IMR-90 (cell line): ENCODE results near the gene C9orf152. TPM values are rescaled to one million over a fixed set of nuclear protein-coding genes. Genes with fewer than 3 reads are reported as not detected.

Source experiments
- ATAC-seq: fragments of 200-7000 bp; cut with Tn5 transposase; 2 replicates; pipeline ENCODE4 v1.9.1; 2020; ENCODE audit warnings: low read depth, mild to moderate bottlenecking, moderate library complexity
- BruUV-seq: library from RNA; stranded (reverse); fragments of 400-500 nt; replicated peaks from 2 replicates; lab custom pipeline; 2021; lab: Mats Ljungman, UMichigan
- CTCF ChIA-PET: fragments of 300-600 bp; formaldehyde crosslinking; extraction: SDS; loops from one replicate; lab custom pipeline; 2021; ENCODE audit warnings: antibody characterized with exemption; lab: Yijun Ruan, JAX
- POLR2A ChIA-PET: fragments of 300-600 bp; sonication (Branson Sonifier 250); formaldehyde crosslinking; loops from one replicate; lab custom pipeline; 2022; ENCODE audit warnings: antibody characterized with exemption; ENCODE audit not compliant: unreplicated experiment; lab: Charles Lee
- DNase-seq: peaks from one replicate; pipeline ENCODE4 v3.0.0; 2013
- H2AFZ ChIP-seq: replicated peaks from 2 replicates; pipeline ENCODE3; 2013; ENCODE audit warnings: low read length, mild to moderate bottlenecking; ENCODE audit not compliant: poor library complexity
- H2AK5ac ChIP-seq: 2 replicates; pipeline ENCODE4 v1.6.1; 2013; ENCODE audit warnings: low read depth, low read length, inconsistent platforms
- H2AK9ac ChIP-seq: replicated peaks from 2 replicates; pipeline ENCODE3; 2013; ENCODE audit warnings: mild to moderate bottlenecking, low read depth, low read length, moderate library complexity; ENCODE audit not compliant: poor library complexity
- H2BK120ac ChIP-seq: 2 replicates; pipeline ENCODE4 v1.6.1; 2013; ENCODE audit warnings: low read depth, low read length, inconsistent platforms
- H2BK15ac ChIP-seq: 3 replicates; pipeline ENCODE4 v1.6.1; 2013; ENCODE audit warnings: low read depth, low read length, inconsistent platforms
- H2BK20ac ChIP-seq: 2 replicates; pipeline ENCODE4 v1.6.1; 2013; ENCODE audit warnings: low read depth, mild to moderate bottlenecking, inconsistent platforms, low read length, moderate library complexity
- H2BK5ac ChIP-seq: 2 replicates; pipeline ENCODE4 v1.6.1; 2013; ENCODE audit warnings: mild to moderate bottlenecking, low read depth, low read length, inconsistent platforms; ENCODE audit not compliant: poor library complexity, severe bottlenecking
- H3K14ac ChIP-seq: replicated peaks from 2 replicates; pipeline ENCODE4 v1.6.1; 2013; ENCODE audit warnings: low read depth, low read length, inconsistent platforms
- H3K18ac ChIP-seq: 2 replicates; pipeline ENCODE4 v1.6.1; 2013; ENCODE audit warnings: low read depth, low read length, control low read depth
- H3K23ac ChIP-seq: 2 replicates; pipeline ENCODE4 v1.6.1; 2013; ENCODE audit warnings: low read depth, low read length, inconsistent platforms
- H3K27ac ChIP-seq: 2 replicates; pipeline ENCODE4 v1.5.1; 2013; ENCODE audit warnings: mild to moderate bottlenecking, control low read depth, low read length; ENCODE audit not compliant: insufficient read depth
- H3K27me3 ChIP-seq: 2 replicates; pipeline ENCODE4 v1.6.1; 2013; ENCODE audit warnings: low read length; ENCODE audit not compliant: control insufficient read depth, insufficient read depth
- H3K36me3 ChIP-seq: 2 replicates; pipeline ENCODE4 v1.6.1; 2013; ENCODE audit warnings: low read length, mixed read lengths; ENCODE audit not compliant: control insufficient read depth, insufficient read depth
- H3K4ac ChIP-seq: 2 replicates; pipeline ENCODE4 v1.6.1; 2013; ENCODE audit warnings: low read depth, low read length, inconsistent platforms
- H3K4me1 ChIP-seq: 2 replicates; pipeline ENCODE4 v1.6.1; 2013; ENCODE audit warnings: low read length, mixed read lengths; ENCODE audit not compliant: control insufficient read depth, insufficient read depth
- H3K4me2 ChIP-seq: 2 replicates; pipeline ENCODE4 v1.6.1; 2013; ENCODE audit warnings: low read depth, mild to moderate bottlenecking, control low read depth, low read length, moderate library complexity
- H3K4me3 ChIP-seq: 2 replicates; pipeline ENCODE4 v1.5.1; 2013; ENCODE audit warnings: low read depth, mild to moderate bottlenecking, control low read depth, low read length, moderate library complexity; ENCODE audit not compliant: insufficient read depth
- H3K56ac ChIP-seq: 2 replicates; pipeline ENCODE4 v1.6.1; 2013; ENCODE audit warnings: low read length, inconsistent platforms; ENCODE audit not compliant: insufficient read depth; ENCODE audit errors: extremely low read depth
- H3K79me1 ChIP-seq, 2 experiments: 2 replicates each; pipeline ENCODE4 v1.6.1; 2013; ENCODE audit warnings: low read length in 2 of 2, inconsistent platforms in 1 of 2, low read depth in 1 of 2
- H3K9ac ChIP-seq: 2 replicates; pipeline ENCODE4 v1.6.1; 2013; ENCODE audit warnings: low read depth, low read length, control low read depth
- H3K9me1 ChIP-seq: 2 replicates; pipeline ENCODE4 v1.6.1; 2013; ENCODE audit warnings: low read length, inconsistent platforms; ENCODE audit not compliant: insufficient read depth
- H3K9me3 ChIP-seq: 2 replicates; pipeline ENCODE4 v1.6.1; 2013; ENCODE audit warnings: low read length; ENCODE audit not compliant: control insufficient read depth, insufficient read depth
- H4K20me1 ChIP-seq: 2 replicates; pipeline ENCODE4 v1.6.1; 2013; ENCODE audit warnings: low read length, inconsistent platforms; ENCODE audit not compliant: insufficient read depth
- H4K5ac ChIP-seq: 2 replicates; pipeline ENCODE4 v1.6.1; 2013; ENCODE audit warnings: mild to moderate bottlenecking, low read depth, low read length, control low read depth
- H4K8ac ChIP-seq, 2 experiments: 2 replicates each; pipeline ENCODE4 v1.6.1; 2013; ENCODE audit warnings: low read depth in 2 of 2, low read length in 2 of 2, control low read depth in 1 of 2, inconsistent platforms in 1 of 2
- H4K91ac ChIP-seq: 2 replicates; pipeline ENCODE4 v1.6.1; 2013; ENCODE audit warnings: low read depth, low read length, inconsistent platforms; ENCODE audit not compliant: insufficient read depth
- BHLHE40 ChIP-seq: fragments of 150-350 bp; IDR thresholded peaks from 2 replicates; pipeline ENCODE4 v1.6.1; 2016; ENCODE audit warnings: mild to moderate bottlenecking, low read depth, low read length
- CHD1 ChIP-seq: IDR thresholded peaks from 2 replicates; pipeline ENCODE4 v1.6.1; 2012; ENCODE audit warnings: low read depth, low read length, improper control_type of control experiment
- CTCF ChIP-seq: conservative IDR thresholded peaks from 2 replicates; pipeline ENCODE4 v1.5.1; 2012; ENCODE audit warnings: mild to moderate bottlenecking, low read depth, low read length, improper control_type of control experiment
- FOS ChIP-seq: fragments of 150-350 bp; IDR thresholded peaks from 2 replicates; pipeline ENCODE4 v1.6.1; 2016; ENCODE audit warnings: low read depth, low read length
- MAFK ChIP-seq: IDR thresholded peaks from 2 replicates; pipeline ENCODE4 v1.6.1; 2012; ENCODE audit warnings: low read depth, low read length, improper control_type of control experiment
- MXI1 ChIP-seq: IDR thresholded peaks from 2 replicates; pipeline ENCODE4 v1.6.1; 2012; ENCODE audit warnings: low read depth, mild to moderate bottlenecking, low read length, moderate library complexity, borderline replicate concordance
- NFE2L2 ChIP-seq: fragments of 150-350 bp; IDR thresholded peaks from 2 replicates; pipeline ENCODE4 v1.6.1; 2016; ENCODE audit warnings: low read depth, mild to moderate bottlenecking, low read length
- POLR2A ChIP-seq: IDR thresholded peaks from 2 replicates; pipeline ENCODE4 v1.6.1; 2012; ENCODE audit warnings: mild to moderate bottlenecking, low read depth, low read length
- RCOR1 ChIP-seq: IDR thresholded peaks from 2 replicates; pipeline ENCODE4 v1.6.1; 2012; ENCODE audit warnings: mild to moderate bottlenecking, low read length, improper control_type of control experiment; ENCODE audit not compliant: insufficient replicate concordance
- RFX5 ChIP-seq: IDR thresholded peaks from 2 replicates; pipeline ENCODE4 v1.8.0; 2012; ENCODE audit warnings: low read depth, mild to moderate bottlenecking, low read length, moderate library complexity
- SMC3 ChIP-seq: fragments of 150-350 bp; IDR thresholded peaks from 2 replicates; pipeline ENCODE4 v1.6.1; 2016; ENCODE audit warnings: low read depth, mild to moderate bottlenecking, antibody characterized with exemption, low read length, moderate library complexity
- USF2 ChIP-seq: fragments of 150-350 bp; IDR thresholded peaks from 2 replicates; pipeline ENCODE4 v1.6.1; 2017; ENCODE audit warnings: mild to moderate bottlenecking, antibody characterized with exemption, low read length, low read depth
- WGBS, 2 experiments: methylation state at CpG; one replicate each; pipeline versions ENCODE4 v1.1.5 to v1.1.7; 2013; ENCODE audit warnings: missing lambda C conversion rate in 2 of 2; ENCODE audit not compliant: insufficient read length in 1 of 2; ENCODE audit errors: extremely low coverage in 2 of 2; 5-methylcytosine and 5-hydroxymethylcytosine counted together
- dilution Hi-C: fragments of 300-500 bp; cut with HindIII; formaldehyde crosslinking; loops from one replicate; pipeline ENCODE4 v1.14.3; 2018; ENCODE audit warnings: low sequenced_read_pairs; ENCODE audit not compliant: unreplicated experiment
- in situ Hi-C: fragments of 300-500 bp; cut with MboI; formaldehyde crosslinking; loops from 3 replicates; pipeline ENCODE4 v1.14.3; 2019; ENCODE audit warnings: low sequenced_read_pairs, inconsistent platforms, mixed read lengths
- intact Hi-C: fragments of 100-400 bp; cut with micrococcal nuclease; formaldehyde crosslinking; loops from 2 replicates; pipeline ENCODE4 v1.10.0; 2022
- polyA plus RNA-seq, 3 experiments: library from polyadenylated mRNA; depleted of rRNA; stranded (reverse); fragments of >200 nt; gene quantifications; 2 replicates each; pipeline ENCODE4 v1.2.3, GENCODE V29; 2012; ENCODE audit warnings: low replicate concordance in 1 of 3
- total RNA-seq: library from RNA; depleted of rRNA; stranded (reverse); fragments of >200 nt; gene quantifications from 2 replicates; pipeline ENCODE4 v1.2.3, GENCODE V29; 2012
- TF ChIP-seq, protein P1 (sequence below): fragments of 150-350 bp; IDR thresholded peaks from 2 replicates; pipeline ENCODE4 v1.6.1; 2016; ENCODE audit warnings: low read depth, mild to moderate bottlenecking, low read length, moderate library complexity, borderline replicate concordance

The C9orf152 gene
- total and polyA plus RNA-seq, 2 of the 4 experiments (the other 2 are of a cell fraction), result not detected

DNA sequence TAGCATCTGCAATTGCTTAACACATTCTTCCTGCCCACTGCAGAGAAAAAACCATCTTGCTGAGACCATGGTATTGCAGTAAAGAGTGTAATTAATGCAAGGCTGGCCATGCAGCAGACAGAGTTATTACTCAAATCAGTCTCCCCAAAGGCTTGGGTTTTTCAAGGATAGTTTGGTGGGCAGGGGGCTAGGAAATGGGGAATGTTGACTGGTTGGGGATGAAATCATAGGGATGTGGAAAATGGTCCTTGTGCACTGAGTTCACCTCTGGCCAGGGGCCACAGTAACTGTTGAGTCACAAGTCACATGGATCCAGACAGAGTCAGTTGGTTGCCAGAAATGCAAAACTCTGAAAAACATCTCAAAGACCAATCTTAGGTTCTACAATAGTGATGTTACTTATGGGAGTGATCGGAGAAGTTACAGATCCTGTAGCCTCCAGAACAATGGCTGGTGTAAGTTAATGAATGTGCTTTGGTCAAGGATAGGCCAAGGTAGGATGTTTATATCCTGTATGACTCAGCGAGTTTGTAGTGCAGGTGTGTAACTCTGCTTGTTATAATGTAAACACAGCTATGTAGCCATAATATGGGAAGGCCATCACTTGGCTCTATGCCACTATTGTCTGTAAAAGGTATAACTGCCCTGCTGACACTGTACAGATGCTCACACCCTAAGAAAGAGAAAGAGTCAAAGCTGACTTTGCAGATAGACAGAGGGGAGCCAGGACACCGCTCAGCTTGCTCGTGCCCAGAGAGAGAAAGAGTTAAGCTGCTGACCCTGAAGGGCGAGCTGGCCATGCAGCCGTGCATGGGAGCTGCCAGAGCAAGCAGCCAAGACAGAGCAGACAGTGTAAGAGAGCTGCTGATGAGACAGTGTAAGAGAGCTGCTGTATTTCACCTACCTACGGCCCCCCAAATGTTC is 27.2 kb downstream of the C9orf152 start:
- no peaks in the 10 kb centered on the region for H3K9me3 ChIP-seq
- H2AFZ ChIP-seq, result no peak overlapping the region
- ChIA-PET POLR2A (no interaction called here), CTCF (no interaction called here)
- DNase-seq (peak; percentile 80), ATAC-seq (peak; percentile 16)
- H3K27ac ChIP-seq, result no peak overlapping the region
- peak overlapping the region; percentile 35; the same call in 1 of the 3 replicates for H2BK15ac ChIP-seq
- H3K18ac ChIP-seq, result no peak overlapping the region
- no peak overlapping the region for H3K14ac ChIP-seq
- no peak overlapping the region for H3K9ac ChIP-seq
- no peak overlapping the region for H3K4me2 ChIP-seq
- BruUV-seq, result no TSS peak
- no peaks in the 10 kb centered on the region for H3K79me1 ChIP-seq
- H4K5ac ChIP-seq, result no peak overlapping the region
- no peaks in the 10 kb centered on the region for H3K36me3 ChIP-seq
- no peaks in the 10 kb centered on the region; the same call in 1 of the 2 replicates for H4K20me1 ChIP-seq
- H3K23ac ChIP-seq, result no peak overlapping the region
- peak overlapping the region; percentile 52; the same call in 1 of the 2 replicates for H4K91ac ChIP-seq
- peak overlapping the region; percentile 10 for H2BK5ac ChIP-seq
- H2AK5ac ChIP-seq, result peak overlapping the region; percentile 47; the same call in 1 of the 2 replicates
- H3K56ac ChIP-seq, result no peak overlapping the region
- dilution Hi-C loops, result no loop called here
- whole genome bisulfite sequencing, 2 experiments, result 100% methylated on average over 1 of the region's 7 CpGs; no CpG with 5 or more reads in 1 of the 2 experiments
- intact Hi-C loops, result loop anchor here (10.0 kb wide), 1 partner anchor 194 kb away; no protein-coding TSS in a partner anchor
- no peak overlapping the region for H3K4me3 ChIP-seq
- H3K9me1 ChIP-seq, result peaks cover 3% of the 10 kb centered on the region
- no peaks in the 10 kb centered on the region for H3K27me3 ChIP-seq
- H2BK20ac ChIP-seq, result 0 out of 2 replicates have a peak overlapping the region, but pooled peaks have one; percentile 3
- peak overlapping the region in 1 of 2 experiments; percentile 29; a peak in 1 of 4 replicates for H4K8ac ChIP-seq
- peak overlapping the region; percentile 12; the same call in 1 of the 2 replicates for H2BK120ac ChIP-seq
- peaks cover 7% of the 10 kb centered on the region for H3K4me1 ChIP-seq
- peak overlapping the region; percentile 15; the same call in 1 of the 2 replicates for H3K4ac ChIP-seq
- in situ Hi-C loops, result loop anchor here (25.0 kb wide), 2 partner anchors 432 to 882 kb away; no protein-coding TSS in a partner anchor
- no peak overlapping the region for H2AK9ac ChIP-seq
- TF ChIP-seq NFE2L2, result peak; percentile 62
- TF ChIP-seq RCOR1, result no peak
- peak; percentile 75 for TF ChIP-seq RFX5
- TF ChIP-seq POLR2A, result no peak
- TF ChIP-seq MXI1, result no peak
- TF ChIP-seq FOS, result no peak
- TF ChIP-seq SMC3, result no peak
- TF ChIP-seq, protein P1, sequence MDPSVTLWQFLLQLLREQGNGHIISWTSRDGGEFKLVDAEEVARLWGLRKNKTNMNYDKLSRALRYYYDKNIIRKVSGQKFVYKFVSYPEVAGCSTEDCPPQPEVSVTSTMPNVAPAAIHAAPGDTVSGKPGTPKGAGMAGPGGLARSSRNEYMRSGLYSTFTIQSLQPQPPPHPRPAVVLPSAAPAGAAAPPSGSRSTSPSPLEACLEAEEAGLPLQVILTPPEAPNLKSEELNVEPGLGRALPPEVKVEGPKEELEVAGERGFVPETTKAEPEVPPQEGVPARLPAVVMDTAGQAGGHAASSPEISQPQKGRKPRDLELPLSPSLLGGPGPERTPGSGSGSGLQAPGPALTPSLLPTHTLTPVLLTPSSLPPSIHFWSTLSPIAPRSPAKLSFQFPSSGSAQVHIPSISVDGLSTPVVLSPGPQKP, result no peak
- TF ChIP-seq CHD1, result no peak
- TF ChIP-seq USF2, result peak; percentile 48; the same call in 1 of the 2 replicates
- TF ChIP-seq MAFK, result no peak
- no peak for TF ChIP-seq CTCF
- TF ChIP-seq BHLHE40, result no peak
